Stimulated activated CD4-positive, alpha-beta T cell treated with anti-CD3 and anti-CD28 coated beads, Interleukin-4, amount 100 ng/mL, for 4 hours (primary cell): ENCODE data around the gene INPP5F.
"Not testable (repeated sequence)": the region's sequence is repeated elsewhere in the genome, so short reads cannot be mapped to it uniquely, and the experiment has no call there.

Experiments
- DNase-seq, 2 experiments: peaks; one replicate each; pipeline ENCODE4 v3.0.0-alpha.2; 2020

The INPP5F gene

DNA sequence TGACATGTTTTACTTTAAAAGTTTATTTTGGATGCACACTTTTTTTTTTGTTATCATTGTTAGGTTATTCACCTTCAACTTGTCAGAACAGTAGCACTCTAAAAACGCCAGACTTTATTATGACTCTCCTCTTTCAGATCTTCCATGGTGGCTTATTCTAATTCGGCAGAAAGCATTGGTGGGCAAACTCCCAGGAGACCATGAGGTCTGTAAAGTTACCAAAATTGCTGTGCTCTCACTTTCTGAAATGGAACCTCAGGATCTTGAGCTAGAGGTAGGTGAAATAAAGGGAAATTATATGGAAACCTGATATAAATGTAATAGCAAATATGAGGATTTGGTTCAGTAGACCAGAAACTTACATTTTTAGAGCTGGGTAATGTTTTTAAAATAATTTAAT is 55.6 kb downstream of the INPP5F start:
- DNase-seq: no peak

- no peak for DNase-seq
These were observed 57.3 kb downstream of the INPP5F start for GRCh38 chr10:119782981-119783664.

DNA sequence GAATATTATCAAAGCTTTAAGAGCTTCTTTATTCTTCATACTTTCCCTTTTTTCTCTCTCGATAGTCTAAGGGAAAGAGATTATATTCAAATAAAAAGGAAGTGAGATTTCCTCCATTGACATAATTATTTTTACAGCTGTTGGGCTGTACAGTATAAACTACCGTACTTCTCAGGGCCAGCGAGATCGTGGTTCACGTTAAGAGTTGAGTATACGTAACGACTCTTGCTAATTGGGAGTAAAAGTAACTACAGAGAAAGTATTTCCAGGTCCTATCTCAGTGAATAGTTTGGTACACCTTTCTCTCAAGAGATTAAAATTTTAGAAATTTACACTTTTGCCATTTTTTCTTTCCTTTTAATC is 57.8 kb downstream of the INPP5F start:
- DNase-seq: no peak

DNA sequence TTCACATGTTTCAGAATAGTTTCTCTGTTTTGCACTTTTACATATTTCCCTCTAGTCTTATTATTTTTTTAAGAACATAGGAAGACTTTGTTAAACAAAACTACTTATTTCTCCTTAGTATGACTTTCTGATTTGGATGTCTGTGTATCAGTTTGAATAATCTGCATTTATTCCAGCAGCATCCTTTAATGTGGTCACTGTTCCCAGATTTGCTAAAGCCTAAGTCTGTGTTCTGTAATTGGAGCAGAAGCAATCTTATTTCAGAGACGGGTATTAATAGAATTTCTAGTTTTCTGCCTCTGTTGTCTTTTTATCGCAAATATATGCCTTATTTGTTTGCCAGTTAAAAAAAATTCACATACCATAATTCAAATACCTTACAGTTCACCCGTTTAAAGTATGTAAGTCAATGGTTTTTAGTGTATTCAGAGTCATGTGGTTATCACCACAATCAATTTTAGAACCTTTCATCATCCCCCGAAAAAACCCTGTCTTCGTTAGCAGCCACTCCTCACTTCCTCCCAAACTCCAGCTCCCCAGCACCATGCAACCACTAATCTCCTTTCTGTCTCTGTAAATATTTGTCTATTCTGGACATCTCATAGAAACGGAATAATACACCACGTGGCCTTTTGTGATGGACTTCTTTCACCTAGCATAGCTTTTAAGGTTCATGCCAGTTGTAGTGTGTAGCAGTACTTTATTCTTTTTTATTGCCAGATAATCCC is 58.7 kb downstream of the INPP5F start:
- no peak for DNase-seq

- DNase-seq: no peak
These were observed 60.4 kb downstream of the INPP5F start for GRCh38 chr10:119786117-119786769.

DNA sequence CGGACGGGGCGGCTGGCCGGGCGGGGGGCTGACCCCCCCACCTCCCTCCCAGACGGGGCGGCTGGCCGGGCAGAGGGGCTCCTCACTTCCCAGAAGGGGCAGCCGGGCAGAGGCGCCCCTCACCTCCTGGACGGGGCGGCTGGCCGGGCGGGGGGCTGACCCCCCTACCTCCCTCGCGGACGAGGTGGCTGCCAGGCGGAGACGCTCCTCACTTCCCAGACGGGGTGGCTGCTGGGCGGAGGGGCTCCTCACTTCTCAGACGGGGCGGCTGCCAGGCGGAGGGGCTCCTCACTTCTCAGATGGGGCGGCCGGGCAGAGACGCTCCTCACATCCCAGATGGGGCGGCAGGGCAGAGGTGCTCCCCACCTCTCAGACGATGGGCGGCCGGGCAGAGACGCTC is 69.3 kb downstream of the INPP5F start:
- DNase-seq: not testable (repeated sequence)

- no peak for DNase-seq
These were observed 70.2 kb downstream of the INPP5F start for GRCh38 chr10:119796039-119796438.

DNA sequence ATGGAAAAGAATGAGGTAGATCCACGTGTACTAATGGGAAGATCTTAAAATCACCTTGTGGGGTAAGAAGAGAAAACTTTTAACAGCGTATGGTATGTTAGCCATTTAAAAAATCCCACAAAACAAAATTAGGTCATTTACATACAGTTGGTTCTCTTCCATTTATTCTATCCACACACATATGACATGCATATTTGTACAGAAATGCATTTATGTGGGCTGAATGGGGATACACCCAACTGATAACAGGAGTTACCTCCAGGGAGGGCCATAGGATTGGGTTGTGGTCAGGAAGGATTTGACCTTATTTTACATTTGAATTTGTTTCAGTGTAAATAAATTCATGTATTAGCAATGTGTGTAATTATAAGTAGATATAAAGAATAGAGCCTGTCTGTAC is 75.3 kb downstream of the INPP5F start:
- no peak for DNase-seq

DNA sequence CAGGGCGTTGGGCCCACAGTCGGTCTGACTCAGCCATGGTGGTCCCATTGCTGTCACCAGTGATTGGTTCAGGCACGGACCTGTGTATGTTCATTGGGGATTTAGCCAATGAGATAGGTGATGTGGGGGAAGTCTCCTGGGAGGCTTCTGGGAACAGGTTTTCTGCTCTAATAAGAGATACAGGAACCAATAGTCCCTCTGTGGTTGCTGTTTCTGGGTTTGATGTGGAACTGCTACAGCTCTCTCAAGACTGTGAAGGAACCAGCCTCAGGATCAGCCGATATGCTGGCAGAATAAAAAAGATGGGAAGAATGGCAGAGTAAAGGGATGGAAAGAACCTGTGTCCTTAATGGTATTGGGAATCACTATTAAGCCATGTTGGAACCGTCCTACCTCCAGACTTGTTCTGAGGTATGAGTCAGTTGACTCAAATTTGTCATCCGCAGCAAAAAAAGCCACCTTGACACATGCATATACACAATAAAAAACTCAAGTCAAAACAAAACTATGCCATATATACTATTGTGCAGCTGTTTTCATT is 76.2 kb downstream of the INPP5F start:
- no peak for DNase-seq

- DNase-seq: no peak
These were observed 77.4 kb downstream of the INPP5F start for GRCh38 chr10:119803264-119803663.

GRCh38 chr10:119805702-119806230 is 79.9 kb downstream of the INPP5F start:
- no peak for DNase-seq

DNA sequence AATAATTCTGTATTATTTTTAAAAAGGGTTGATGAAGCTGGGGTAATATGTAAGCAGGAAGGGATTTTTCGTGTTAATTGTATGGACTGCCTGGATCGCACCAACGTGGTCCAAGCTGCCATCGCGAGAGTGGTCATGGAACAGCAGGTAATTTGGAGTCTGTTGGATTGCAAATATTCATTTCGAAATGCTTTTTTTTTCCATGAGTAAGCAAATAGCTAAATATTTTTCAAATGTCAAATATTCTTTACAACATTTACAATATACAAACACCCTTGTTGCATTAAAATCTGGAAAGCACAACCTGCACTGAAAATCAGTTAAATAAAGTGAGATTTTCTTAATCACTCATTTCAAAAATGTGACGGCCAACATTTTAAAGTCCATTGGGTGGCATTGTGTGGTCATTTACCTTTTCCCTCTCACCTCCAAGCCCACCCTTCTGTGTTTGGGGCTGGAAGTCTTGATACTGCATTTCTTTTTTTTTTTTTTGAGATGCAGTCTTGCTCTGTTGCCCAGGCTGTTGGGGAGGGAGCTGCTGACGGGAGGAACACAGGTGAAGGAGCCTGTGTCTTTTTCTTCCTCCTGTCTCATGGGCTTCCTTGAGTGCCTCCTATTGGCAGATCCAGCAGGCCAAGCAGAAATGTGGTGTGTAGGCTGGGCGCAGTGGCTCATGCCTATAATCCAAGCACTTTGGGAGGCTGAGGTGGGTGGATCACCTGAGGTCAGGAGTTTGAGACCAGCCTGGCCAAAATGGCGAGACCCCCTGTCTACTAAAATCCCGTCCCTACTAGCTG is 80.7 kb downstream of the INPP5F start:
- no peak for DNase-seq

GRCh38 chr10:119807960-119808697 is 82.3 kb downstream of the INPP5F start:
- DNase-seq: no peak

GRCh38 chr10:119811122-119811521 is 85.3 kb downstream of the INPP5F start:
- DNase-seq: no peak

DNA sequence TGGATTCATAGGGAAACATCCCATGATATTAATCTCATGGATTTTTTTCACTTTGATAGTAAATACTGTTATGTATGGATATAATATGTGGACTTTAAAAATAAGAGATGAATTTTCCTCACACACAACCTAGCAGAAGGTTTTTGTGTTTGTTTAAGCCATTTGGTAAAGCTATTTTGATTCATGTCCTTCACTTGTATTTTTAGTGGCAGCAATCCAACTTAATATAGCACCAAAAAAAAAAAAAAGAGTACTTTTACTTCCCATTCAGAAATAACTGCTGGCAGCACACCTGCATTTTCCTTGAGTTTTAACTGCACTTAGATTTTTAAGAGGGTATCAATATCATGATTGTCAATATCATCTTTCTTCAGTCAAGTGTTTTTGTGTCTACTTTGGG is 86.8 kb downstream of the INPP5F start:
- DNase-seq: no peak

GRCh38 chr10:119815671-119816070 is 89.8 kb downstream of the INPP5F start:
- no peak for DNase-seq

GRCh38 chr10:119817991-119818888 is 92.4 kb downstream of the INPP5F start:
- DNase-seq: no peak

DNA sequence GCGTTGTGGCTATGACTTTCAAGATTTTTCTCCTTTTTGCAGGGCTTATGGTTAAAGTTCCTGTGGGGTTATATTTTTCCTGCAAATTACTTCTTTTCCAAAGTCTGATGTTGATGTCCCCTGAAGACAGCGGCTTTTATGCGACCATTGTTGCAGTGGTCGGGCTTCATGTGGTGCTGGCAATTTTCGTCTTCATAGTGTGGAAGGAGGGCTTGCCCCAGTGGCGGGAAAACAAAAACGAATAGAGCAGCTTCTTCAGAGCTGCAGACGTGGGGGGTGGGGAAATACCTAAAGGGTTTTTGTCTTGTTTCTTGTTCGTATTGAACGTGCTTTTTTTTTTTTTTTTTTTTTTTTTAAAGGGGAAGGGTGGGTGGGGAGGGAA is 93.0 kb downstream of the INPP5F start:
- no peak for DNase-seq

DNA sequence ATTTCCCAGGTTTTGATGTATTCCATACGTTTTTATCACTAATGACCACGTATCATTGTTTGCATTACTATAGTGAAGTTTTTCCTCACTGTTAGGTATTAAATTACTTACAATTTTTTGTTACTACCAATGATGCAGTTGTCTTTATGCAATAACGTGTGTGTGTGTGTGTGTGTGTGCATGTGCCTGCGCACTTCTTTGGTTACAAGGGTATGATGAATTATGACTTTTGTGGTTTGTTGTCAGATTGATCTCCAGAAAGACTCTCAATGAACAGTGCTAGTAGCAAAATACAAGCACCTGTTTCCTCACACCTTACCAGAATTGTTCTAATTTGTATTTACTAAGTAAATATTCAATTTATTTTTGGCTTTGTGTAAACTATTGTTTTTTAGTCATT is 95.3 kb downstream of the INPP5F start:
- no peak for DNase-seq

DNA sequence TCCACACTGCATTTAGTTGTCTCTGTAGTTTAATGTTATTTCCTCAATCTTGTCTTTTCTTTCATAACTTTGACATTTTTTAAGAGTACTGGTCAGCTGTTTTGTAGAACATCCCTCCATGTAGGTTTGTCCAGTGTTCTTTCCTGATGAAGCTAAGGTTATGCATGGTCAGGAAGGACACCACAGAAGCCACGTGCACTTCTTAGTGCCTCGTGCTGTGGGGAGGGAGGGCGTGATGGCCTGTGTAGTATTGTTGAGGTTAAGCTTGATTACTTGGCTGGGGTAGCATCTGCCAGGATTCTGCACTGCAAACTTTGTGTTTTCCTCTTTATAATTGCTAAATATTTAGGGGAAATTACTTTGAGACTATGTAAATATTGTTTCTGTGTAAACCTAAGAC is 98.4 kb downstream of the INPP5F start:
- DNase-seq: no peak

- no peak for DNase-seq
These were observed 100.9 kb downstream of the INPP5F start for GRCh38 chr10:119826771-119827170.
